SJSA1 (cell line): Measurements from ENCODE around the gene CD8B. TPM values are rescaled to one million over a fixed set of nuclear protein-coding genes. Genes with fewer than 3 reads are reported as not detected.
"Not testable (repeated sequence)": the region's sequence is repeated elsewhere in the genome, so short reads cannot be mapped to it uniquely, and the experiment has no call there.

Source experiments
- DNase-seq, 2 experiments: peaks; one replicate each; pipeline ENCODE4 v3.0.0-alpha.2; 2015 to 2020; ENCODE audit warnings: low spot score in 2 of 2, low read depth in 1 of 2
- H3K27ac ChIP-seq: fragments of 250-450 bp; sonication (Bioruptor Pico); 2 replicates; pipeline ENCODE4 v1.5.1; 2020; ENCODE audit warnings: mild to moderate bottlenecking, moderate library complexity
- H3K27me3 ChIP-seq: fragments of 250-450 bp; sonication (Bioruptor Pico); replicated peaks from 2 replicates; pipeline ENCODE4 v1.5.1; 2020; ENCODE audit warnings: mild to moderate bottlenecking, moderate library complexity
- H3K36me3 ChIP-seq: fragments of 250-450 bp; sonication (Bioruptor Pico); 2 replicates; pipeline ENCODE4 v1.5.1; 2020; ENCODE audit warnings: mild to moderate bottlenecking
- H3K4me1 ChIP-seq: fragments of 250-450 bp; sonication (Bioruptor Pico); replicated peaks from 2 replicates; pipeline ENCODE4 v1.6.1; 2021; ENCODE audit warnings: mild to moderate bottlenecking
- H3K4me3 ChIP-seq: fragments of 250-450 bp; sonication (Bioruptor Pico); 2 replicates; pipeline ENCODE4 v1.5.1; 2020; ENCODE audit warnings: mild to moderate bottlenecking
- H3K9me3 ChIP-seq: fragments of 250-450 bp; sonication (Bioruptor Pico); replicated peaks from 2 replicates; pipeline ENCODE4 v1.5.1; 2020; ENCODE audit warnings: mild to moderate bottlenecking
- total RNA-seq: library from RNA; depleted of rRNA; stranded (reverse); fragments of >200 nt; shearing (Covaris generic); gene quantifications from 2 replicates; pipeline ENCODE4 v1.2.3, GENCODE V29; 2014

CD8B gene
- total RNA-seq, 1 experiment from 2014 or later: not detected

DNA sequence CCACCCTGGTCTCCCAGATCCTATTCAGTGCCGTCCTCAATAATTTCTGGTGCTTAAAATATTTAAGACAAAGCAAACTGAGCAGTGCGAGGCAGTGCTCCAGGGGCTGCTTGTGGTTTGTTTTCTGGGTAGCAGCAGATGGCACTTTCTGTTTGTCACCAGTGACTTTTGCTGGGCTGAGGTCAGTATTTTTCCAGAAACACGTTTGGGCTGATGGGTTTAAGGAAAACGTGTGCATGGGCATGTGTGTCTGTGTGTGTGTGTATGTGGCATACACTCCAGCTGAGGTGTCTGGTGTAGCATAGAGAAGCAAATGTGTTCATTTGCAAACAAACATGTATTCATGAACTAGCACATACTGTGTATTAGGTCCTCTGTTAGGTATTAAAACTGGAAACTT lies 10.1 kb downstream of the CD8B start:
- DNase-seq, H3K27ac ChIP-seq, H3K9me3 ChIP-seq, H3K4me3 ChIP-seq, H3K36me3 ChIP-seq, H3K27me3 ChIP-seq, H3K4me1 ChIP-seq: not testable (repeated sequence)

DNA sequence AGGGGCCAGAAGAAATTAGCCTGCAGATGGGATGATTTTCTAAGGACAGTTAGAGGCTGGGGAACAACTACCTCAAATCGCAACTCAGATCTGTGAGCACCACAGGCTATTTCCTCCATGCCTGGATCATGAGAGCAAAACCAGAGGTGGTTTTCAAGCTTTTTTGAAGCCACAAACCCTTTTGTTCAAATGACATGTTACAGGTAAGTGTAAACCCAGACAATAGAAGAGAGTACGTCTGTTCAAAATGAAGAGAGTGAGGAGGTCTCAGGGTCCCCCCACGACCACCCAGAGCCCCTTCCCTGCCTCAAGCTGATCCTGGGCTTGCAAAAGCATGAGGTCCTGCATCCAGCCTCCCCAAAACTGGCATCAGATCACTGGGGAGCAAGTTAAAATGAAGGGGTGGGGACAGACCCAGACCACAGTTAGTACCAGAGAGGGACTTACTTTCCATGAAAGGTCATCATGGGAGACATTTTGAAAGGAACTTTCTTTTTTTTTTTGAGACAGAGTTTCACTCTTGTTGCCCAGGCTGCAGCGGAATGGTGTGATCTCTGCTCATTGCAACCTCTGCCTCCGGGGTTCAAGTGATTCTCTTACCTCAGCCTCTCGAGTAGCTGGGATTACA lies 19.0 kb downstream of the CD8B start:
- H3K9me3 ChIP-seq, H3K36me3 ChIP-seq, DNase-seq, H3K4me1 ChIP-seq, H3K27ac ChIP-seq, H3K4me3 ChIP-seq, H3K27me3 ChIP-seq: not testable (repeated sequence)

DNA sequence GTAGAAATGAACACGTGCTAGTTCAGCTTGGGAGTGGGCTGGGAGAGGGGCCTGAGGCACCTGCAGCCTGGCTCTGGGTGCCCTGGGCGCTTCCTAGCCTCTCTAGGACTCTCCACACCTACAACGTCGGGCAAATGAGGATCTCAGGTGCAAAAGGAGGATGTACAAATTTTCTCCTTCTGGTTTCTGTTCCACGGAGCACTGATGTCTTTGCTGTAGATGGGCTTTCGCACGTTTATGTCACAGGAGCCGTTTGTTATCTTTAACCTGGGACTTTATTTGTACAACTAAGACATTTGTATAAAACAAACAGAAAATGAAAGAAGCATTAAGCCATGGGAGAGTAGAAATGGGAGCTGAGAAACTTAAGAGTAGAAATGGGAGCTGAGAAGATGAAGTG lies 20.4 kb downstream of the CD8B start:
- not testable (repeated sequence) for DNase-seq, H3K4me3 ChIP-seq, H3K4me1 ChIP-seq, H3K27ac ChIP-seq, H3K36me3 ChIP-seq, H3K9me3 ChIP-seq, H3K27me3 ChIP-seq

DNA sequence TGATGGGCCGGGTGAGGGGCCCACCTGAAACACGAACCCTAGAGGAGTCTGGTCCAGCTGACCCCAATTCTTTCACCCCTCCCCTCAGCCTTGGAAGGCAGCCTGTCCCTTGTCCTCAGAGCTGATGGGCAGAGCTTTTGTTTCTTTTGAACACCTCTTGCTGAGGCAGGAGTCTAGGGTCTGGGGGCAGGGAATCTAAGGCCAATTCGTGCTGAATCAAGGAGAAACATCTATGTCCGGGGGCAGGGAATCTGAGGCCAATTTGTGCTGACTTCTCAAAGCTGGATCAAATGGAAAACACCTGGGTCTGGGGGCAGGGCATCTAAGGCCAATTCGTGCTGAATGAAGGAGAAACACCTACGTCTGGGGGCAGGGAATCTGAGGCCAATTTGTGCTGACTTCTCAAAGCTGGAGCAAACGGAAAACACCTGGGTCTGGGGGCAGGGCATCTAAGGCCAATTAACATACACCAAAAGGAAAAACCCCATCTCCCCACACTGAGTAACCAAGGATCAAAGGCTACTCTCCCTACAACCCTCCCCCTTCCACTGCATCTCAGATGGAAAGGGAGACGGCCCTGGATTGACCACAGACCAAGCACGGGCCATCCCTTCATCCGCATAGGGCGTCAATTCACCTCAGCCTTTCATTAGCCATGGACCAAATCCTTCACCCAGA lies 21.7 kb downstream of the CD8B start:
- H3K27ac ChIP-seq, H3K4me1 ChIP-seq, H3K27me3 ChIP-seq, H3K36me3 ChIP-seq, DNase-seq, H3K9me3 ChIP-seq, H3K4me3 ChIP-seq: not testable (repeated sequence)

DNA sequence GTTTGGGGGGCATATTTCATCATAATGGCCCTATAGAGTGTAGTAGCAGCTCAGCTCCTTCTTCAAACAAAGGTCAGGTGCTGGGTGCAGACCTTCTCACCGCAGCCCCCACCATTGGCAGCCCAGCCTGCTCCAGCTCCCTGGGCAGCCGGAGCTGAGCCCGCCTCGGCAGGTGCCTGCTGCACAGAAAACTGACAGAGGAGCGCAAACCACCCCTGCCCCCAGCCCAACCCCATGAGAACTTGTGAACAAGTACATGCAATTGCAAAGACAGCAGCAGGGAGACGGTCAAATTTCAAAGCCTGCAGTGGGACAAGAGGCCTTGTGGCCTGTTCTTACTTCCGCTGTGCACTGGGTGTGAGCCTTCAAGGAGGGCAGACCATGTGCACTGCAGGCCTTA lies 22.2 kb downstream of the CD8B start:
- not testable (repeated sequence) for DNase-seq, H3K27ac ChIP-seq, H3K27me3 ChIP-seq, H3K4me1 ChIP-seq, H3K36me3 ChIP-seq, H3K9me3 ChIP-seq, H3K4me3 ChIP-seq

DNA sequence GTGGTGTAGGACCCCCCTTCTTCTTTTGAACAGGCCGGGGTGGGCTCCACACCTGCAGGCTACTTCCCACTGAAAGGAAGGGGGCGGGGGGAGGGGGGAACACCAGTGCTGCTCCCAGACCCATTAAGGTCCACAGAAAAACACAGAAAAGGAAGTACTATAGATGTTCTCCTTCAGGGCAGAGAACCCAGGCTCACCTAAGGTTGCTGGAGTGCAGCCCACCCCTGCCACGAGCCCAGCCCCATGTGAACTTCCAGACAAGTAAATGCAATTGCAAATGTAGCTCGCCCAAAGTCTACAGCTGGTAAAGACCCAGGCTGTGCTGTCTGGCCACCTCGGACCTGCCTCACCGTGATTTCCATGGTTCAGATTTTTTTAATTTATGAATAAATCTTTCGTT lies 24.0 kb downstream of the CD8B start:
- not testable (repeated sequence) for H3K27me3 ChIP-seq, H3K36me3 ChIP-seq, DNase-seq, H3K4me1 ChIP-seq, H3K9me3 ChIP-seq, H3K4me3 ChIP-seq, H3K27ac ChIP-seq

DNA sequence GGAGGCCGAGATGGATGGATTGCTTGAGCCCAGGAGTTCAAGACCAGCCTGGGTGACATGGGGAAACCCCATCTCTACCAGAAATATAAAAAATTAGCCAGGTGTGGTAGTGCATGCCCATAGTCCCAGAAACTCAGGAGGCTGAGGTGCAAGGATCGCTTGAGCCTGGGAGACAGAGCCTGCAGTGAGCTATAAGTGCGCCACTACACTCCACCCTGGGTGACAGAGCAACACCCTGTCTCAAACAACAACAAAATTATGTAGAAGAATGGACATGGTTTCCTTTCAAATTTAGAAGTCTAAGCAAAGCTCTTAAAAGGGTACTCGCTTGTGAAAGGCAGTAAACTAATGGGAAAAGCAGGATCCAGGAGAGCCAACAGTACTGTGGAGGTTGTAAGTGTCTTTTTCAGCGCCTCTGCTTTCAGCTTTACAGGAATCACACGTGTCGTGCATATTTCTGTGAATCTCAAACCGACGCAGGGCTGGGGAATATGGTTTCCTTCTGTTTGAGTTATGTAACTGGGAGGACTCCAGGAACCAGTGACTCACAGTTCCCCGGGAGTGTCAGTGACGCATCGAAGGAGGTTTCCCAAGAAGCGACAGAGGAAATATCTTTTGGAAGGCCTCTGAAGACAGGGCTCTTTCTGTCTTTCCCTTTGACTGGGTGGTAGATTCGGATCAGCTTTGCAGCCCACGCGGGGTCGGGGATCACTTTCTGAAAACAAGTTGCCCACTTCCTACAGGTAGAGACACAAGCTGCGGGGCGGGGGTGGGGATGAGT lies 24.6 kb downstream of the CD8B start:
- DNase-seq: peak; percentile 44 to 74
- not testable (repeated sequence) for H3K27ac ChIP-seq, H3K4me3 ChIP-seq, H3K36me3 ChIP-seq, H3K4me1 ChIP-seq, H3K9me3 ChIP-seq, H3K27me3 ChIP-seq

DNA sequence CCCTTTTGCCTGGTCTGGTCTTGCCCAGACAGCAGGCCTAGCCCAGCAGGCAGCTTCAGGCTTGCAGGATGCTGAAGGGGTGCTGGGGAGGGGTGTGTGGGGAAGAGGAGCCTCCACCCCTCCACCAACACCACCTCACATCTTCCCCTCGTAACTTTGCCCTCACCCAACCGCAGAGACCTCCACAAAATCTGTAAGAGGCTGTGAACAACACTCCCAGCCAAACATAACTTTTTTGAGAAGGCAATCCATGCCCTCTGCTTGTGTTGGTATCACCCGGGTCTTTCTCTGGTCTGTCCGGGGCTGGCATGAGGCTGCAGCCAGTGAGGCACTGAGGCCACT lies 26.2 kb downstream of the CD8B start:
- not testable (repeated sequence) for H3K4me1 ChIP-seq, H3K4me3 ChIP-seq, H3K36me3 ChIP-seq, H3K27ac ChIP-seq, H3K27me3 ChIP-seq, H3K9me3 ChIP-seq, DNase-seq

DNA sequence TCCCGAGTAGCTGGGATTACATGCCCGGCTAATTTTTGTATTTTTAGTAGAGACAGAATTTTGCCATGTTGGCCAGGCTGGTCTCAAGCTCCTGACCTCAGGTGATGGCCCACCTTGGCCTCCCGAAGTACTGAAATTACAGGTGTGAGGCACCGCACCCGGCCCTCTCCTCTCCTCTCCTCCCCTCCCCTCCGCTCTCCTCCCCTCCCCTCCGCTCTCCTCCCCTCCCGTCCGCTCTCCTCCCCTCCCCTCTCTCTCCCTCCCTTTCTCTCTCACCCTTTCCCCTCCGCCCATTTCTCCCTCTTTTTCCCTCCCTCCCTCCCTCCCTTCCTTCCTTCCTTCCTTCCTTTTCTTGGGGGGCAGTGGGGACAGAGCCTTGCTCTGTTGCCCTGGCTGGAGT lies 28.4 kb downstream of the CD8B start:
- H3K9me3 ChIP-seq: no peaks in the 10 kb centered on the region
- DNase-seq: no peak
- no peaks in the 10 kb centered on the region for H3K4me1 ChIP-seq
- no peak overlapping the region for H3K27ac ChIP-seq
- no peak overlapping the region for H3K4me3 ChIP-seq
- 0 out of 2 replicates have a peak, but pooled peaks cover 3% of the 10 kb centered on the region for H3K27me3 ChIP-seq
- H3K36me3 ChIP-seq: no peaks in the 10 kb centered on the region

DNA sequence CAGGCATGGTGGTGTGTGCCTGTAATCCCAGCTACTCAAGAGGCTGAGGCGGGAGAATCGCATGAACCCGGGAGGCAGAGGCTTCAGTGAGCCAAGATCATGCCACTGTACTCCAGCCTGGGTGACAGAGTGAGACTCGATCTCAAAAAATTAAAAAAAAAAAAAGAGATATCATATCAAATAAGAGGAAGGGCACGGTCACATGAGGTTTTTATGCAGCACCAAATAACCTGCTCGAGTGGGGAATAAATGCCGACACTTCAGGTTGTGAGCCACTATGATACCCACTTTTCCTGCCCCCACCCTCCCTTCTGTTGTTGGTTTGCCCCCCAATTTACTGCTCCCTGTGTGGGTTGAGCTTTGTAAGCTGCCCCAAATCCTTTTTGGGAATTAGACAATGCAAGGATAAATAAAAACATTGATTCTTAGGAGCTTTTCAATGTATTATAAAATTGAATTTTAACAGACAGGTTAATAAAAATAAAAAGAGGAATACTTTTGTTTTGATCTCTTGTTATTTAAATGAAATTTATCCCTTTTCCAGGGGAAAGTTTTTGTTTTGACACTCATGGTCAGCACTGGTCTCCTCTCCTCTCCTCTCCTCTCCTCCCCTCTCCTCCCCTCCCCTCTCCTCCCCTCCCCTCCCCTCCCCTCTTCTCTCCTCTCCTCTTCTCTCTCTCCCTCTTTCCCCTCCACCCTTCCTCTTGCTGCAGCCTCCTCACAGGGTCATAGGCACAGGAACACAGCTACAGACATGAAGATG lies 29.2 kb downstream of the CD8B start:
- Histone ChIP-seq H3K4me3 (no peak overlapping the region), H3K9me3 (no peaks in the 10 kb centered on the region), H3K27me3 (0 out of 2 replicates have a peak, but pooled peaks cover 8% of the 10 kb centered on the region), H3K4me1 (no peaks in the 10 kb centered on the region), H3K36me3 (no peaks in the 10 kb centered on the region), H3K27ac (no peak overlapping the region)
- DNase-seq: no peak

DNA sequence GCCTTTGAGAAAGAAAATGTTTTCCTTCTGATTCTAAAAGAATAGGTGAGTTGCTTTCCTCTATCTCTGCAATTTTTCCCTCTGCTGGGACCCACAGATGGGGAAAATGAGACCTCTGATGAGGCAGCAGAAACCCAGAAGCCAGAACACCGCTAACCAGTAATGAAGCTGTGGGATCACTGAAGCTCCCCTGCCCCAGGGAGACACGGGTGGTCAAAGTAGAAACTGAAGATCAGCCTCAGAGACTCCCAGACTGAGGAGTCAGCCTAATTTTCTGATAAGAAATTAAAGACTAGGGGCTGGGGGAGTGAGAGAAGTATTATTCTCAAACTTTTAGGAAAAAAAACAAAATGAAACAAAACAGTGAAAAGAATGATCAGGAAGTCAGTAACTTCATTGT lies 30.1 kb downstream of the CD8B start:
- Histone ChIP-seq H3K9me3 (no peaks in the 10 kb centered on the region), H3K4me1 (no peaks in the 10 kb centered on the region), H3K36me3 (no peaks in the 10 kb centered on the region), H3K4me3 (no peak overlapping the region), H3K27me3 (0 out of 2 replicates have a peak, but pooled peaks cover 8% of the 10 kb centered on the region), H3K27ac (no peak overlapping the region)
- no peak for DNase-seq

DNA sequence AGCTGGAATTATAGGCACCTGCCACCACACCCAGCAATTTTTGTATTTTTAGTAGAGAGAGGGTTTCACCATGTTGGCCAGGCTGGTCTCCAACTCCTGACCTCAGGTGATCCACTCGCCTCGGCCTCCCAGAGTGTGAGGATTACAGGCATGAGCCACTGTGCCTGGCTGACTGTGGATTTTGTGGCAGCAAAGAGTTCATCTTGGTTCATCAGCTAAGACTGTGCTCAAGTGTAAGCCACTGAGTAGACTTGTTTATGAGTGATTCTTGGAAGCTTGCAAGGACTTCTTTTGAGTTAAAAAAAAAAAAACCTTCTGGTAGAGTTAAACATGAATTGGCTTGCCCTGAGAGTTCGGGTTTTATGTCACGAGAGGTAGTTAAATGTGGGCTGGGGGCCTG lies 34.7 kb downstream of the CD8B start:
- H3K36me3 ChIP-seq: no peaks in the 10 kb centered on the region
- no peaks in the 10 kb centered on the region for H3K9me3 ChIP-seq
- H3K27ac ChIP-seq: no peak overlapping the region
- no peak for DNase-seq
- 0 out of 2 replicates have a peak, but pooled peaks cover 8% of the 10 kb centered on the region for H3K27me3 ChIP-seq
- no peak overlapping the region for H3K4me3 ChIP-seq
- H3K4me1 ChIP-seq: no peaks in the 10 kb centered on the region

DNA sequence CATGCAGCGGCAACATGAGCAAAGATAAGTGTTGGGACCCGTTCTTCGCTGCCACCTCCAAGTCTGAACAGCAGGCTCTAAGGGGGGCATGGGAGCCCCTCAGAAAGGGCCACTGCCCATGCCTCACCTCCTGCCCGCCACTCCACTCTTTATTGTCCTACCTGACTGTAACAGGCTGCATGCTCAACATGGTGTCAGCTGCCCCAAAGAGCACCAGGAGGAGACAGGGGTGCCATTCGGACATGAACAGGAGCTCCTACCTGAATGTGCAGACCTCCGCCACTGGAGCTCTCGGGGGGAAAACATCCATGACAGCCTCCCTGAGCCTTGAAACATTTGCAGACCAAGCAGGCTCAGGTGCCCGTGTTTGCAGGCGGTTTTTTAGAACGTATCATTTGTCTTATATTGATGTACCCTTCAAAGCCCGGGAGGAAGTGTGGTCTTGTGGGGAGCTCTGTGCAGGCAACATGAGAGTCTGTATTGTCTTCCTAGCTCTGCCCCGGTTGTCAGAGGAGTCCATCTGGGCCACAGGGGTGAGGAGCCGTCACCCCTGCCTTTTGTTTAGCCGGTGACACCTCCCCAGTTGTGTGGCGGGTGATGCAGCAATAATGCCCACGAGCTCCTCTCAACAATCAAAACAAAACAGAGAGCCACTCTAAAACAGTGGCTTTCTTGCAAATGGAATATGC lies 35.8 kb downstream of the CD8B start:
- no peaks in the 10 kb centered on the region for H3K4me1 ChIP-seq
- no peaks in the 10 kb centered on the region for H3K36me3 ChIP-seq
- H3K4me3 ChIP-seq: no peak overlapping the region
- no peak for DNase-seq
- H3K9me3 ChIP-seq: no peaks in the 10 kb centered on the region
- 0 out of 2 replicates have a peak, but pooled peaks cover 5% of the 10 kb centered on the region for H3K27me3 ChIP-seq
- H3K27ac ChIP-seq: no peak overlapping the region
